ENCODE measurements around the gene KRTAP10-12. TPM values are rescaled to one million over a fixed set of nuclear protein-coding genes. Genes with fewer than 3 reads are reported as not detected.

KRTAP10-12 gene
- total and polyA plus RNA-seq, 10 of the 15 experiments (the other 5 are each of a cell fraction or from before 2014, with no cell fraction given) = not detected

- FAIRE-seq = no peak
Observed at GRCh38 chr21:44670642-44671432, 26.1 kb upstream of the KRTAP10-12 start.

More at GRCh38 chr21:44670642-44671432, 26.1 kb upstream of the KRTAP10-12 start:
- no peaks in the 10 kb centered on the region for H4K20me1 ChIP-seq (ENCODE audit: control insufficient read depth, insufficient read depth)
- in situ Hi-C loops (cut with MboI) = no loop called here
- TF ChIP-seq ZNF622 (IDR thresholded peaks at IDR 0.05) = no peak
- TF ChIP-seq SIX5 (IDR thresholded peaks at IDR 0.05; ENCODE audit: low read depth, low read length, severe bottlenecking) = no peak
- no peak for TF ChIP-seq HDGF (IDR thresholded peaks at IDR 0.05)
- no peak for TF ChIP-seq IKZF2 (IDR thresholded peaks at IDR 0.05)
- TF ChIP-seq ZNF592 (IDR thresholded peaks at IDR 0.05) = no peak
- TF ChIP-seq ZBTB40 (IDR thresholded peaks at IDR 0.05; ENCODE audit: borderline replicate concordance) = no peak
- TF ChIP-seq ZZZ3 (IDR thresholded peaks at IDR 0.05; ENCODE audit: control insufficient read depth, insufficient read length, low read depth) = no peak
- no peak for TF ChIP-seq ZNF274 (IDR thresholded peaks at IDR 0.05; ENCODE audit: insufficient read depth, insufficient read length)
- no peak for TF ChIP-seq NR2F1 (conservative IDR thresholded peaks at IDR 0.05)
- ChIA-PET CTCF (no interaction called here), SMC1A (ENCODE audit: uncharacterized antibody, unreplicated experiment) (no interaction called here), POLR2A (no interaction called here), RAD21 (ENCODE audit: unreplicated experiment) (no interaction called here)
- H3K36me3 ChIP-seq (ENCODE audit: control insufficient read depth in 2 of 2, insufficient read depth in 2 of 2, low read length in 1 of 2) = no peaks in the 10 kb centered on the region
- 15% methylated on average over 3 of the region's 3 CpGs for WGBS (ENCODE audit: insufficient coverage, insufficient replicate concordance, low lambda C conversion rate, missing lambda C conversion rate)
- H2AFZ ChIP-seq (ENCODE audit: control insufficient read depth, low read depth, low read length) = no peak overlapping the region
- no peaks in the 10 kb centered on the region for H3K79me2 ChIP-seq (ENCODE audit: control insufficient read depth, insufficient read depth, low read length)
- intact Hi-C loops (cut with micrococcal nuclease; ENCODE audit: unreplicated experiment) = no loop called here
- no TSS peak for BruUV-seq (replicated peaks)
- H3K27me3 ChIP-seq (replicated peaks in 1 of 2; ENCODE audit: control insufficient read depth in 2 of 2, insufficient read depth in 2 of 2, low read length in 1 of 2) = no peaks in the 10 kb centered on the region
- no peaks in the 10 kb centered on the region; the same call in 1 of the 3 replicates for H3K9me3 ChIP-seq (replicated peaks; ENCODE audit: control insufficient read depth, insufficient read depth, low read length)
- ATAC-seq (no peak), DNase-seq (ENCODE audit: low read depth, low spot score) (no peak)
- H3K4me2 ChIP-seq (ENCODE audit: control insufficient read depth, insufficient read depth) = no peak overlapping the region
- H3K27ac ChIP-seq (ENCODE audit: control insufficient read depth, insufficient read depth) = no peak overlapping the region
- H3K4me1 ChIP-seq (ENCODE audit: control insufficient read depth, insufficient read depth, low read length) = no peaks in the 10 kb centered on the region
- H3K4me3 ChIP-seq = no peak overlapping the region
- H3K9ac ChIP-seq (ENCODE audit: control insufficient read depth, insufficient read depth, low read length) = no peak overlapping the region
